Endothelial cell of umbilical vein (primary cell): ENCODE measurements around the gene EPC2. TPM values are rescaled to one million over a fixed set of nuclear protein-coding genes. Genes with fewer than 3 reads are reported as not detected.

ENCODE experiments used
- BruUV-seq: library from RNA; stranded (reverse); fragments of 400-500 nt; replicated peaks from 2 replicates; lab custom pipeline; 2021; lab: Mats Ljungman, UMichigan
- CTCF ChIA-PET: fragments of 300-600, 350-600 bp; sonication (Branson Sonifier 250); formaldehyde crosslinking; loops from one replicate; lab custom pipeline; 2021; ENCODE audit warnings: antibody characterized with exemption, inconsistent platforms; lab: Charles Lee
- POLR2A ChIA-PET: fragments of 300-600, 350-600 bp; sonication (Branson Sonifier 250); formaldehyde crosslinking; loops from one replicate; lab custom pipeline; 2021; ENCODE audit warnings: antibody characterized with exemption, inconsistent platforms; lab: Charles Lee
- DNase-seq: peaks from one replicate; pipeline ENCODE4 v3.0.0-alpha.2; 2011; ENCODE audit warnings: low read depth, low spot score
- FAIRE-seq: peaks from 2 replicates; lab custom pipeline; 2011; peaks lifted over from hg19 to GRCh38; lab: Jason Lieb, UNC
- H2AFZ ChIP-seq: 2 replicates; pipeline ENCODE4 v1.6.0; 2012; ENCODE audit warnings: low read depth, low read length, control low read depth, inconsistent platforms
- H3K27ac ChIP-seq: 2 replicates; pipeline ENCODE4 v1.5.1; 2011; ENCODE audit warnings: low read depth, mild to moderate bottlenecking, control low read depth, low read length, moderate library complexity; ENCODE audit not compliant: insufficient read depth
- H3K27me3 ChIP-seq, 2 experiments: 2 replicates each; pipeline versions ENCODE4 v1.6.0 to v1.6.1; 2011; ENCODE audit warnings: low read length in 2 of 2, mixed read lengths in 1 of 2; ENCODE audit not compliant: control insufficient read depth in 2 of 2, insufficient read depth in 2 of 2
- H3K36me3 ChIP-seq, 2 experiments: 2 replicates in 1 of 2; 3 replicates in 1 of 2; pipeline ENCODE4 v1.5.1; 2011; ENCODE audit warnings: low read length in 2 of 2, mild to moderate bottlenecking in 1 of 2, moderate library complexity in 1 of 2; ENCODE audit not compliant: control insufficient read depth in 2 of 2, insufficient read depth in 2 of 2; ENCODE audit errors: extremely low read depth in 1 of 2
- H3K4me1 ChIP-seq: 3 replicates; pipeline ENCODE4 v1.5.1; 2011; ENCODE audit warnings: mild to moderate bottlenecking, low read length; ENCODE audit not compliant: control insufficient read depth, insufficient read depth; ENCODE audit errors: extremely low read depth
- H3K4me2 ChIP-seq: 2 replicates; pipeline ENCODE4 v1.6.1; 2011; ENCODE audit warnings: low read length, control low read depth, mixed read lengths; ENCODE audit not compliant: insufficient read depth
- H3K4me3 ChIP-seq, 3 experiments: fragments of 200-600 bp in 1 of 3; sonication (generic), shearing (Covaris generic) in 1 of 3; replicated peaks in 1 of 3; 2 replicates each; pipeline ENCODE4 v1.5.1; 2011 to 2016; ENCODE audit warnings: control low read depth in 3 of 3, low read length in 3 of 3, mild to moderate bottlenecking in 2 of 3, inconsistent platforms in 1 of 3, low read depth in 1 of 3, moderate library complexity in 1 of 3; ENCODE audit not compliant: insufficient read depth in 1 of 3
- H3K79me2 ChIP-seq: 2 replicates; pipeline ENCODE4 v1.6.0; 2012; ENCODE audit warnings: low read length, inconsistent platforms; ENCODE audit not compliant: control insufficient read depth, insufficient read depth
- H3K9ac ChIP-seq: replicated peaks from 2 replicates; pipeline ENCODE3; 2011; ENCODE audit warnings: low read length, control low read depth; ENCODE audit not compliant: insufficient read depth; ENCODE audit errors: extremely low read depth
- H3K9me1 ChIP-seq: replicated peaks from 3 replicates; pipeline ENCODE4 v1.6.0; 2011; ENCODE audit warnings: mild to moderate bottlenecking, low read length; ENCODE audit not compliant: control insufficient read depth, insufficient read depth; ENCODE audit errors: extremely low read depth
- H3K9me3 ChIP-seq: replicated peaks from 2 replicates; pipeline ENCODE4 v1.5.1; 2012; ENCODE audit warnings: low read length, inconsistent platforms; ENCODE audit not compliant: control insufficient read depth, insufficient read depth
- H4K20me1 ChIP-seq: replicated peaks from 2 replicates; pipeline ENCODE3; 2011; ENCODE audit warnings: mild to moderate bottlenecking, low read length; ENCODE audit not compliant: control insufficient read depth, insufficient read depth; ENCODE audit errors: extremely low read depth
- EZH2 ChIP-seq: IDR thresholded peaks from 2 replicates; pipeline ENCODE4 v1.6.1; 2012; ENCODE audit warnings: borderline replicate concordance, low read depth, mild to moderate bottlenecking, moderate library complexity, low read length, inconsistent platforms; ENCODE audit not compliant: severe bottlenecking
- FOS ChIP-seq: IDR thresholded peaks from 2 replicates; pipeline ENCODE4 v1.6.1; 2011; ENCODE audit warnings: mild to moderate bottlenecking, low read length, moderate library complexity, borderline replicate concordance; ENCODE audit not compliant: insufficient read depth
- GATA2 ChIP-seq: IDR thresholded peaks from 2 replicates; pipeline ENCODE4 v1.7.0; 2011; ENCODE audit warnings: low read depth, mild to moderate bottlenecking, moderate library complexity, mixed read lengths, low read length; ENCODE audit not compliant: insufficient read length, insufficient read depth
- JUN ChIP-seq: IDR thresholded peaks from 2 replicates; pipeline ENCODE4 v1.6.1; 2011; ENCODE audit warnings: borderline replicate concordance, low read depth; ENCODE audit not compliant: insufficient read length, insufficient read depth
- MAX ChIP-seq: IDR thresholded peaks from 2 replicates; pipeline ENCODE4 v1.6.1; 2011; ENCODE audit not compliant: insufficient read depth, insufficient read length
- MYC ChIP-seq: IDR thresholded peaks from one replicate; pipeline ENCODE4 v1.6.1; 2011; ENCODE audit warnings: mild to moderate bottlenecking, low read depth, low read length
- POLR2A ChIP-seq: IDR thresholded peaks from 2 replicates; pipeline ENCODE4 v1.6.1; 2012; ENCODE audit warnings: low read depth, mild to moderate bottlenecking, control low read depth, low read length
- POLR2AphosphoS5 ChIP-seq: IDR thresholded peaks from 2 replicates; pipeline ENCODE4 v1.6.1; 2012; ENCODE audit warnings: low read depth, mild to moderate bottlenecking, control low read depth, low read length, moderate library complexity; ENCODE audit not compliant: insufficient read depth
- dilution Hi-C: fragments of 300-500 bp; cut with MboI; formaldehyde crosslinking; loops from one replicate; pipeline ENCODE4 v1.15.0; 2019; ENCODE audit warnings: low sequenced_read_pairs; ENCODE audit not compliant: extremely low pct_ligation_motif_present
- intact Hi-C: fragments of 100-400 bp; cut with micrococcal nuclease; formaldehyde crosslinking; loops from one replicate; pipeline ENCODE4 v1.10.0; 2022
- polyA plus RNA-seq, 4 experiments: library from polyadenylated mRNA; depleted of rRNA in 3 of 4; stranded (reverse) in 3 of 4; unstranded in 1 of 4; fragments of >200 nt; gene quantifications; 2 replicates each; pipeline versions ENCODE4 v1.2.1 to v1.2.3, GENCODE V29; 2011 to 2012; ENCODE audit warnings: missing spikeins in 1 of 4
- total RNA-seq: library from RNA; stranded (reverse); gene quantifications from 2 replicates; pipeline ENCODE4 v1.2.3, GENCODE V29; 2021
- TF ChIP-seq, protein P1 (sequence below), 2 donors: IDR thresholded peaks; 1 replicate in 1 of 2; 2 replicates in 1 of 2; pipeline ENCODE4 v1.5.1; 2011; ENCODE audit warnings: low read length in 2 of 2, mild to moderate bottlenecking in 2 of 2, moderate library complexity in 2 of 2, control low read depth in 1 of 2, inconsistent platforms in 1 of 2, low read depth in 1 of 2; ENCODE audit not compliant: insufficient read depth in 1 of 2; ENCODE audit errors: extremely low read depth in 1 of 2

EPC2 gene
- total and polyA plus RNA-seq, 2 donors (not counting 3 experiments of a cell fraction or from before 2014, with no cell fraction given), result 15.1 to 25.2 TPM

GRCh38 chr2:148644883-148645538, 460 bp downstream of the EPC2 start:
- Histone ChIP-seq H3K9me1 (no peaks in the 10 kb centered on the region), H2AFZ (peak overlapping the region; percentile 69), H3K4me1 (peaks cover 25% of the 10 kb centered on the region), H3K27ac (peak overlapping the region; percentile 84), H3K79me2 (peaks cover 46% of the 10 kb centered on the region), H3K4me3 (peak overlapping the region; percentile 83 to 85 (median 83)), H3K9ac (peak overlapping the region; percentile 90), H3K9me3 (no peaks in the 10 kb centered on the region), H3K36me3 (no peaks in the 10 kb centered on the region), H3K27me3 (no peaks in the 10 kb centered on the region), H3K4me2 (peak overlapping the region; percentile 99), H4K20me1 (peaks cover 20% of the 10 kb centered on the region)
- intact Hi-C loops, result loop anchor here (1.0 to 10.0 kb wide), 8 partner anchors 29 to 920 kb away; partner anchors contain the start of genes ACVR2A, KIF5C, MBD5 and ORC4
- DNase-seq (peak; percentile 95), FAIRE-seq (peak; percentile 86)
- TF ChIP-seq FOS, result no peak
- TF ChIP-seq EZH2, result no peak
- no peak for TF ChIP-seq GATA2
- TF ChIP-seq JUN, result no peak
- no peak for TF ChIP-seq MAX
- TF ChIP-seq, protein P1, sequence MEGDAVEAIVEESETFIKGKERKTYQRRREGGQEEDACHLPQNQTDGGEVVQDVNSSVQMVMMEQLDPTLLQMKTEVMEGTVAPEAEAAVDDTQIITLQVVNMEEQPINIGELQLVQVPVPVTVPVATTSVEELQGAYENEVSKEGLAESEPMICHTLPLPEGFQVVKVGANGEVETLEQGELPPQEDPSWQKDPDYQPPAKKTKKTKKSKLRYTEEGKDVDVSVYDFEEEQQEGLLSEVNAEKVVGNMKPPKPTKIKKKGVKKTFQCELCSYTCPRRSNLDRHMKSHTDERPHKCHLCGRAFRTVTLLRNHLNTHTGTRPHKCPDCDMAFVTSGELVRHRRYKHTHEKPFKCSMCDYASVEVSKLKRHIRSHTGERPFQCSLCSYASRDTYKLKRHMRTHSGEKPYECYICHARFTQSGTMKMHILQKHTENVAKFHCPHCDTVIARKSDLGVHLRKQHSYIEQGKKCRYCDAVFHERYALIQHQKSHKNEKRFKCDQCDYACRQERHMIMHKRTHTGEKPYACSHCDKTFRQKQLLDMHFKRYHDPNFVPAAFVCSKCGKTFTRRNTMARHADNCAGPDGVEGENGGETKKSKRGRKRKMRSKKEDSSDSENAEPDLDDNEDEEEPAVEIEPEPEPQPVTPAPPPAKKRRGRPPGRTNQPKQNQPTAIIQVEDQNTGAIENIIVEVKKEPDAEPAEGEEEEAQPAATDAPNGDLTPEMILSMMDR (IDR thresholded peaks at IDR 0.05; ENCODE audit: extremely low read depth in 1 of 2, insufficient read depth in 1 of 2, low read depth in 1 of 2, low read length in 2 of 2), result peak; percentile 14 to 47
- no peak for TF ChIP-seq MYC
- TF ChIP-seq POLR2AphosphoS5, result peak; percentile 32
- TF ChIP-seq POLR2A, result peak; percentile 87
- no TSS peak for BruUV-seq
- dilution Hi-C loops, result no loop called here
- CTCF ChIA-PET, result interaction anchor here (0.6 to 1.7 kb wide), 5 partner anchors 16 to 656 kb away, joined by 3 to 7 read pairs (median 3); partner anchors contain the start of genes MBD5 and ORC4
- POLR2A ChIA-PET, result interaction anchor here (0.6 to 0.7 kb wide), 4 partner anchors 25 to 786 kb away, joined by 4 to 14 read pairs (median 5); partner anchors contain the start of genes MBD5 and ORC4
